ENCODE data around the gene VGLL4.
"Not testable (repeated sequence)": the region's sequence is repeated elsewhere in the genome, so short reads cannot be mapped to it uniquely, and the experiment has no call there.

The VGLL4 gene

GRCh38 chr3:11534011-11534792 lies 109.5 kb downstream of the VGLL4 start:
- no peak for TF ChIP-seq CTCF (IDR thresholded peaks at IDR 0.05; ENCODE audit: control insufficient read depth, insufficient read depth, low read depth, low read length, missing control alignments)
- H3K4me3 ChIP-seq (ENCODE audit: control insufficient read depth, low read depth, low read length) = no peak overlapping the region
- no peak for DNase-seq (ENCODE audit: low read depth)

- no peak for TF ChIP-seq CTCF (IDR thresholded peaks at IDR 0.05; ENCODE audit: control insufficient read depth, insufficient read depth, low read depth, low read length, missing control alignments)
- H3K4me3 ChIP-seq (ENCODE audit: control insufficient read depth, low read depth, low read length) = no peak overlapping the region
- DNase-seq (ENCODE audit: low read depth) = no peak
Observed at GRCh38 chr3:11532931-11533391, 110.8 kb downstream of the VGLL4 start.

- DNase-seq (ENCODE audit: low read depth) = peak; percentile 97
- TF ChIP-seq CTCF (IDR thresholded peaks at IDR 0.05; ENCODE audit: control insufficient read depth, insufficient read depth, low read depth, low read length, missing control alignments) = peak; percentile 43
- H3K4me3 ChIP-seq (ENCODE audit: control insufficient read depth, low read depth, low read length) = no peak overlapping the region
Observed at GRCh38 chr3:11530153-11530721, 113.5 kb downstream of the VGLL4 start.

GRCh38 chr3:11529281-11529680 lies 114.4 kb downstream of the VGLL4 start:
- no peak for TF ChIP-seq CTCF (IDR thresholded peaks at IDR 0.05; ENCODE audit: control insufficient read depth, insufficient read depth, low read depth, low read length, missing control alignments)
- no peak overlapping the region for H3K4me3 ChIP-seq (ENCODE audit: control insufficient read depth, low read depth, low read length)
- DNase-seq (ENCODE audit: low read depth) = no peak

- not testable (repeated sequence) for DNase-seq (ENCODE audit: low read depth); H3K4me3 ChIP-seq (ENCODE audit: control insufficient read depth, low read depth, low read length)
Observed at GRCh38 chr3:11526121-11526520, 117.6 kb downstream of the VGLL4 start.

GRCh38 chr3:11523572-11524101 lies 120.1 kb downstream of the VGLL4 start:
- H3K4me3 ChIP-seq (ENCODE audit: control insufficient read depth, low read depth, low read length) = no peak overlapping the region
- no peak for TF ChIP-seq CTCF (IDR thresholded peaks at IDR 0.05; ENCODE audit: control insufficient read depth, insufficient read depth, low read depth, low read length, missing control alignments)
- no peak for DNase-seq (ENCODE audit: low read depth)

- TF ChIP-seq CTCF (IDR thresholded peaks at IDR 0.05; ENCODE audit: control insufficient read depth, insufficient read depth, low read depth, low read length, missing control alignments) = no peak
- no peak overlapping the region for H3K4me3 ChIP-seq (ENCODE audit: control insufficient read depth, low read depth, low read length)
- no peak for DNase-seq (ENCODE audit: low read depth)
Observed at GRCh38 chr3:11522953-11523571, 120.7 kb downstream of the VGLL4 start.
